Endothelial cell of umbilical vein (primary cell): Measurements from ENCODE around the gene ANO7. TPM values are rescaled to one million over a fixed set of nuclear protein-coding genes. Genes with fewer than 3 reads are reported as not detected.

Experiments used
- BruUV-seq: library from RNA; stranded (reverse); fragments of 400-500 nt; replicated peaks from 2 replicates; lab custom pipeline; 2021; lab: Mats Ljungman, UMichigan
- CTCF ChIA-PET: fragments of 300-600, 350-600 bp; sonication (Branson Sonifier 250); formaldehyde crosslinking; loops from one replicate; lab custom pipeline; 2021; ENCODE audit warnings: antibody characterized with exemption, inconsistent platforms; lab: Charles Lee
- POLR2A ChIA-PET: fragments of 300-600, 350-600 bp; sonication (Branson Sonifier 250); formaldehyde crosslinking; loops from one replicate; lab custom pipeline; 2021; ENCODE audit warnings: antibody characterized with exemption, inconsistent platforms; lab: Charles Lee
- DNase-seq: peaks from one replicate; pipeline ENCODE4 v3.0.0-alpha.2; 2011; ENCODE audit warnings: low read depth, low spot score
- FAIRE-seq: peaks from 2 replicates; lab custom pipeline; 2011; peaks lifted over from hg19 to GRCh38; lab: Jason Lieb, UNC
- H2AFZ ChIP-seq: 2 replicates; pipeline ENCODE4 v1.6.0; 2012; ENCODE audit warnings: low read depth, low read length, control low read depth, inconsistent platforms
- H3K27ac ChIP-seq: 2 replicates; pipeline ENCODE4 v1.5.1; 2011; ENCODE audit warnings: low read depth, mild to moderate bottlenecking, control low read depth, low read length, moderate library complexity; ENCODE audit not compliant: insufficient read depth
- H3K27me3 ChIP-seq, 2 experiments: 2 replicates each; pipeline versions ENCODE4 v1.6.0 to v1.6.1; 2011; ENCODE audit warnings: low read length in 2 of 2, mixed read lengths in 1 of 2; ENCODE audit not compliant: control insufficient read depth in 2 of 2, insufficient read depth in 2 of 2
- H3K36me3 ChIP-seq, 2 experiments: 2 replicates in 1 of 2; 3 replicates in 1 of 2; pipeline ENCODE4 v1.5.1; 2011; ENCODE audit warnings: low read length in 2 of 2, mild to moderate bottlenecking in 1 of 2, moderate library complexity in 1 of 2; ENCODE audit not compliant: control insufficient read depth in 2 of 2, insufficient read depth in 2 of 2; ENCODE audit errors: extremely low read depth in 1 of 2
- H3K4me1 ChIP-seq: 3 replicates; pipeline ENCODE4 v1.5.1; 2011; ENCODE audit warnings: mild to moderate bottlenecking, low read length; ENCODE audit not compliant: control insufficient read depth, insufficient read depth; ENCODE audit errors: extremely low read depth
- H3K4me2 ChIP-seq: 2 replicates; pipeline ENCODE4 v1.6.1; 2011; ENCODE audit warnings: low read length, control low read depth, mixed read lengths; ENCODE audit not compliant: insufficient read depth
- H3K4me3 ChIP-seq, 3 experiments: fragments of 200-600 bp in 1 of 3; sonication (generic), shearing (Covaris generic) in 1 of 3; replicated peaks in 1 of 3; 2 replicates each; pipeline ENCODE4 v1.5.1; 2011 to 2016; ENCODE audit warnings: control low read depth in 3 of 3, low read length in 3 of 3, mild to moderate bottlenecking in 2 of 3, inconsistent platforms in 1 of 3, low read depth in 1 of 3, moderate library complexity in 1 of 3; ENCODE audit not compliant: insufficient read depth in 1 of 3
- H3K79me2 ChIP-seq: 2 replicates; pipeline ENCODE4 v1.6.0; 2012; ENCODE audit warnings: low read length, inconsistent platforms; ENCODE audit not compliant: control insufficient read depth, insufficient read depth
- H3K9ac ChIP-seq: replicated peaks from 2 replicates; pipeline ENCODE3; 2011; ENCODE audit warnings: low read length, control low read depth; ENCODE audit not compliant: insufficient read depth; ENCODE audit errors: extremely low read depth
- H3K9me1 ChIP-seq: replicated peaks from 3 replicates; pipeline ENCODE4 v1.6.0; 2011; ENCODE audit warnings: mild to moderate bottlenecking, low read length; ENCODE audit not compliant: control insufficient read depth, insufficient read depth; ENCODE audit errors: extremely low read depth
- H3K9me3 ChIP-seq: replicated peaks from 2 replicates; pipeline ENCODE4 v1.5.1; 2012; ENCODE audit warnings: low read length, inconsistent platforms; ENCODE audit not compliant: control insufficient read depth, insufficient read depth
- H4K20me1 ChIP-seq: replicated peaks from 2 replicates; pipeline ENCODE3; 2011; ENCODE audit warnings: mild to moderate bottlenecking, low read length; ENCODE audit not compliant: control insufficient read depth, insufficient read depth; ENCODE audit errors: extremely low read depth
- CTCF ChIP-seq, 2 donors: IDR thresholded peaks; 1 replicate in 1 of 2; 2 replicates in 1 of 2; pipeline ENCODE4 v1.5.1; 2011; ENCODE audit warnings: low read length in 2 of 2, mild to moderate bottlenecking in 2 of 2, moderate library complexity in 2 of 2, control low read depth in 1 of 2, inconsistent platforms in 1 of 2, low read depth in 1 of 2; ENCODE audit not compliant: insufficient read depth in 1 of 2; ENCODE audit errors: extremely low read depth in 1 of 2
- EZH2 ChIP-seq: IDR thresholded peaks from 2 replicates; pipeline ENCODE4 v1.6.1; 2012; ENCODE audit warnings: borderline replicate concordance, low read depth, mild to moderate bottlenecking, moderate library complexity, low read length, inconsistent platforms; ENCODE audit not compliant: severe bottlenecking
- FOS ChIP-seq: IDR thresholded peaks from 2 replicates; pipeline ENCODE4 v1.6.1; 2011; ENCODE audit warnings: mild to moderate bottlenecking, low read length, moderate library complexity, borderline replicate concordance; ENCODE audit not compliant: insufficient read depth
- GATA2 ChIP-seq: IDR thresholded peaks from 2 replicates; pipeline ENCODE4 v1.7.0; 2011; ENCODE audit warnings: low read depth, mild to moderate bottlenecking, moderate library complexity, mixed read lengths, low read length; ENCODE audit not compliant: insufficient read length, insufficient read depth
- JUN ChIP-seq: IDR thresholded peaks from 2 replicates; pipeline ENCODE4 v1.6.1; 2011; ENCODE audit warnings: borderline replicate concordance, low read depth; ENCODE audit not compliant: insufficient read length, insufficient read depth
- MAX ChIP-seq: IDR thresholded peaks from 2 replicates; pipeline ENCODE4 v1.6.1; 2011; ENCODE audit not compliant: insufficient read depth, insufficient read length
- MYC ChIP-seq: IDR thresholded peaks from one replicate; pipeline ENCODE4 v1.6.1; 2011; ENCODE audit warnings: mild to moderate bottlenecking, low read depth, low read length
- POLR2A ChIP-seq: IDR thresholded peaks from 2 replicates; pipeline ENCODE4 v1.6.1; 2012; ENCODE audit warnings: low read depth, mild to moderate bottlenecking, control low read depth, low read length
- POLR2AphosphoS5 ChIP-seq: IDR thresholded peaks from 2 replicates; pipeline ENCODE4 v1.6.1; 2012; ENCODE audit warnings: low read depth, mild to moderate bottlenecking, control low read depth, low read length, moderate library complexity; ENCODE audit not compliant: insufficient read depth
- dilution Hi-C: fragments of 300-500 bp; cut with MboI; formaldehyde crosslinking; loops from one replicate; pipeline ENCODE4 v1.15.0; 2019; ENCODE audit warnings: low sequenced_read_pairs; ENCODE audit not compliant: extremely low pct_ligation_motif_present
- intact Hi-C: fragments of 100-400 bp; cut with micrococcal nuclease; formaldehyde crosslinking; loops from one replicate; pipeline ENCODE4 v1.10.0; 2022
- polyA plus RNA-seq, 4 experiments: library from polyadenylated mRNA; depleted of rRNA in 3 of 4; stranded (reverse) in 3 of 4; unstranded in 1 of 4; fragments of >200 nt; gene quantifications; 2 replicates each; pipeline versions ENCODE4 v1.2.1 to v1.2.3, GENCODE V29; 2011 to 2012; ENCODE audit warnings: missing spikeins in 1 of 4
- total RNA-seq: library from RNA; stranded (reverse); gene quantifications from 2 replicates; pipeline ENCODE4 v1.2.3, GENCODE V29; 2021

The ANO7 gene
- total and polyA plus RNA-seq, 2 donors (not counting 3 experiments of a cell fraction or from before 2014, with no cell fraction given): 0.81 to 2.5 TPM

GRCh38 chr2:241227594-241227993 is 39.1 kb downstream of the ANO7 start:
- dilution Hi-C loops: no loop called here
- H3K27ac ChIP-seq: no peak overlapping the region
- no peaks in the 10 kb centered on the region for H4K20me1 ChIP-seq
- no peaks in the 10 kb centered on the region for H3K9me3 ChIP-seq
- CTCF ChIA-PET: interaction anchor here (1.2 kb wide), 1 partner anchor 313 kb away, joined by 3 read pairs; no protein-coding TSS in a partner anchor
- no peak overlapping the region for H3K4me2 ChIP-seq
- peaks cover 8 to 46% of the 10 kb centered on the region in 2 experiments for H3K36me3 ChIP-seq
- no peaks in the 10 kb centered on the region for H3K27me3 ChIP-seq
- H2AFZ ChIP-seq: no peak overlapping the region
- no peak overlapping the region for H3K9ac ChIP-seq
- POLR2A ChIA-PET: no interaction called here
- BruUV-seq: no TSS peak
- no peak for FAIRE-seq
- H3K4me3 ChIP-seq: no peak overlapping the region
- TF ChIP-seq MAX (no peak), JUN (no peak), EZH2 (no peak), CTCF (IDR thresholded peaks at IDR 0.05; ENCODE audit: extremely low read depth in 1 of 2, insufficient read depth in 1 of 2, low read depth in 1 of 2, low read length in 2 of 2) (no peak), FOS (no peak), MYC (no peak), POLR2AphosphoS5 (no peak), POLR2A (no peak), GATA2 (no peak)
- peaks cover 23% of the 10 kb centered on the region for H3K4me1 ChIP-seq
- H3K79me2 ChIP-seq: no peaks in the 10 kb centered on the region
- DNase-seq: no peak
- no peaks in the 10 kb centered on the region for H3K9me1 ChIP-seq
- intact Hi-C loops: no loop called here
